ENCODE measurements around the gene CTTNBP2NL.
"Not testable (repeated sequence)": the region's sequence is repeated elsewhere in the genome, so short reads cannot be mapped to it uniquely, and the experiment has no call there.

DNA sequence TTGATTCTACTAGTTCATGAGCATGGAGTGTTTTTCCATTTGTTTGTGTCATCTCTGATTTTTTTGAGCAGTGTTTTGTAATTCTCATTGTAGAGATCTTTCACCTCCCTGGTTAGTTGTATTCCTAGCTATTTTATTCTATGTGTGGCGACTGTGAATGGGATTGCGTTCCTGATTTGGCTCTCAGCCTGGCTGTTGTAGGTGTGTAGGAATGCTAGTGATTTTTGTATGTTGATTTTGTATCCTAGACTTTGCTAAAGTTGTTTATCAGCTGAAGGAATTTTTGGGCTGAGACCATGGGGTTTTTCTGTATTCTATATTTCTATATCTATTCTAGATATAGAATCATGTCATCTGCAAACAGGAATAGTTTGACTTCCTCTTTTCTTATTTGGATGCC lies 42.1 kb downstream of the CTTNBP2NL start:
- TF ChIP-seq, protein P1, sequence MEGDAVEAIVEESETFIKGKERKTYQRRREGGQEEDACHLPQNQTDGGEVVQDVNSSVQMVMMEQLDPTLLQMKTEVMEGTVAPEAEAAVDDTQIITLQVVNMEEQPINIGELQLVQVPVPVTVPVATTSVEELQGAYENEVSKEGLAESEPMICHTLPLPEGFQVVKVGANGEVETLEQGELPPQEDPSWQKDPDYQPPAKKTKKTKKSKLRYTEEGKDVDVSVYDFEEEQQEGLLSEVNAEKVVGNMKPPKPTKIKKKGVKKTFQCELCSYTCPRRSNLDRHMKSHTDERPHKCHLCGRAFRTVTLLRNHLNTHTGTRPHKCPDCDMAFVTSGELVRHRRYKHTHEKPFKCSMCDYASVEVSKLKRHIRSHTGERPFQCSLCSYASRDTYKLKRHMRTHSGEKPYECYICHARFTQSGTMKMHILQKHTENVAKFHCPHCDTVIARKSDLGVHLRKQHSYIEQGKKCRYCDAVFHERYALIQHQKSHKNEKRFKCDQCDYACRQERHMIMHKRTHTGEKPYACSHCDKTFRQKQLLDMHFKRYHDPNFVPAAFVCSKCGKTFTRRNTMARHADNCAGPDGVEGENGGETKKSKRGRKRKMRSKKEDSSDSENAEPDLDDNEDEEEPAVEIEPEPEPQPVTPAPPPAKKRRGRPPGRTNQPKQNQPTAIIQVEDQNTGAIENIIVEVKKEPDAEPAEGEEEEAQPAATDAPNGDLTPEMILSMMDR (tag by site-specific recombination; IDR thresholded peaks at IDR 0.05): not testable (repeated sequence)
- TF ChIP-seq ZNF501 (tag by site-specific recombination; IDR thresholded peaks at IDR 0.05); ZNF560 (tag by site-specific recombination; IDR thresholded peaks at IDR 0.05; ENCODE audit: borderline replicate concordance): not testable (repeated sequence)

Measured in HEK293 (cell line).